Subcutaneous adipose tissue (tissue), 4 donors: ENCODE results near the gene SPON2. TPM values are rescaled to one million over a fixed set of nuclear protein-coding genes. Genes with fewer than 3 reads are reported as not detected.

Experiments
- total RNA-seq, 4 donors: library from RNA; depleted of rRNA; stranded (reverse); fragments of >200 nt; gene quantifications; one replicate each; pipeline ENCODE4 v1.1.0, GENCODE V29; 2016
- TF ChIP-seq, protein P1 (sequence below): fragments of 450-650 bp; IDR thresholded peaks from one replicate; pipeline ENCODE4 v1.5.1; 2016; ENCODE audit warnings: low read depth, mild to moderate bottlenecking, control low read depth, antibody characterized with exemption, moderate library complexity

SPON2 gene
- total RNA-seq, 4 donors from 2014 or later = 14.3 to 67.2 (median 46.4) TPM

DNA sequence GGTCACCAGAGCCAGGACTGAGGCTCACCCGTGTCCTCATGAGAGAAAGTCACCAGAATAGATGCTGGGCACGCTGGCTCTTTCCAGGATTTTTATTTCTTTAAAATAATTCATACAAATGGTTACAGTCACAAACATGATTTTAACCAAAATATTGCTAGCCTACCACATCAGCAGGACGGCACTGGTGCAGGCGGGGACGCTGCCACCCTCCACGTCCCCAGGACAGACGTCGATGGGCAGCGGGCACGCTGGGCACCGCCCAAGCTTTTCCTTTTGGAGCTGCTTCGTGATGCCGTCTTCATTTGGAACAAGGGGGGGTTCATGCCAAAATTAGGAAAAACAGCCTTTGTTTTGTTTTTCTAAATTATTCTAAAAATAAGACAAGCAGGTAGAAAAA, 39.0 kb upstream of the SPON2 start:
- TF ChIP-seq, protein P1, sequence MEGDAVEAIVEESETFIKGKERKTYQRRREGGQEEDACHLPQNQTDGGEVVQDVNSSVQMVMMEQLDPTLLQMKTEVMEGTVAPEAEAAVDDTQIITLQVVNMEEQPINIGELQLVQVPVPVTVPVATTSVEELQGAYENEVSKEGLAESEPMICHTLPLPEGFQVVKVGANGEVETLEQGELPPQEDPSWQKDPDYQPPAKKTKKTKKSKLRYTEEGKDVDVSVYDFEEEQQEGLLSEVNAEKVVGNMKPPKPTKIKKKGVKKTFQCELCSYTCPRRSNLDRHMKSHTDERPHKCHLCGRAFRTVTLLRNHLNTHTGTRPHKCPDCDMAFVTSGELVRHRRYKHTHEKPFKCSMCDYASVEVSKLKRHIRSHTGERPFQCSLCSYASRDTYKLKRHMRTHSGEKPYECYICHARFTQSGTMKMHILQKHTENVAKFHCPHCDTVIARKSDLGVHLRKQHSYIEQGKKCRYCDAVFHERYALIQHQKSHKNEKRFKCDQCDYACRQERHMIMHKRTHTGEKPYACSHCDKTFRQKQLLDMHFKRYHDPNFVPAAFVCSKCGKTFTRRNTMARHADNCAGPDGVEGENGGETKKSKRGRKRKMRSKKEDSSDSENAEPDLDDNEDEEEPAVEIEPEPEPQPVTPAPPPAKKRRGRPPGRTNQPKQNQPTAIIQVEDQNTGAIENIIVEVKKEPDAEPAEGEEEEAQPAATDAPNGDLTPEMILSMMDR = no peak

DNA sequence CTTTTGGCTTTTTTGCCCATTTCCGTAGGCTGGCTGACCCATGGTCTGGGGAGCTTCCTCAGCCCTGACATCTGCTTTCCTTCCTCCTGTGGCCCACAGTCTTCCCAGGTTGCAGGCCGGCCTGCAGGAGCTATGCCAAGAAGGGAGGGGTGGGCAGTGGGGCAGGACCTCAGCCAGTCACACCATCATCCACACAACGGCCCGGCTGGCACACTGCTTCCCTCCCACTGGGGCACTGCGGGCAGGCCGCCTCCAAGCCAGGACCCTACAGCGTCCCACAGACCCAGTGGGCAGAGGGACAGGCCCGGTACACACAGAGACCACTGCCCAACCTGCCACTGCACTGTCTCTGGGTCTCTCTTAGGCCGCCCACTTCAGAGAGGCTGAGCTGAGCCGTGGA, 38.6 kb upstream of the SPON2 start:
- TF ChIP-seq, protein P1 = no peak

DNA sequence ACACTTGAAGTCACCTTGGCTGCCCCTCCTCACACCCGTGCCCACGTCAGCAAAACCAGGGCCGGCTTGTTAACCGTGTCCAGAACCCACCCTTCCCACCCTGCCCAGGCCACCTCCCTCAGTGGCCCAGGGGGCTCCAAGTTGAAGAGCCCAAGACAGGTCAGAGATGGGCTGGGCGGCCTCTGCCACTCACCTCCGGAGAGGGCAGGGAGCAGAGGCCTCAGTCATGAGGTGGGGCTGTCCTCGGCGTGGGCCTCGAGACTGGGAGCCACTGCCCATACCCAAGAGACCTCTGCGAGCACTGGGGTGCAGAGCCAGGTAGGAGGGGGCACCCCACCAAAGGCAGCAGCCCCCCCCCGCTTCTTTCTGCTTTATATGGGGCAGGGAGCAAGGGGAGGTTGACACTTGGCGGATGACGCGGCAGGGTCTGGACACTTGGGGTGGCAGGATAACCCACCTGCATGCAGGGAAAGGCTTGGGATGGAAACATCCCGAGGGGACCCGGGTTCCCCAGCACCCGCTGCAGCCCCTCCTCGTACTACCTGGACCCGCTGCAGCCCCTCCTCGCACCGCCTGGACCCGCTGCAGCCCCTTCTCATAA, 38.0 kb upstream of the SPON2 start:
- TF ChIP-seq, protein P1 = no peak

DNA sequence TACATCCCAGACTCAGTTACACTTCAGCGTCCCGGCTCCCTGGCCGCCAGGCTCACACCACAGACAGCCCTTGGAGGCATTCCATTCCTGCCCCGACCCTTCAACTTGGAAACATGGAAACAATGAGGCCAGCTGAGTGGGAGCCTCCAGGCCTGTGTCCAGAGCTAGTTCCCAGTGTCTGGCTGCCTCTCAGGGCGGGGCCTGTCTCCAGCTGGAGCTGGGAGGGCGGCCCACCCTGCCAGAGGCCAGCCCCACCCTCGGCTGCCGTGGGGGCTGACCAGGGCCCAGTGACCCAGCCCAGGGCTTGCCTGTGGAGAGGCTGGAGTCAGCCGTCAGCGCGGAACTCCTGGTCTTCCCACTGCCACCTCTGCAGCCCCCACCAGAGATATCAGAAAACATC, 37.4 kb upstream of the SPON2 start:
- TF ChIP-seq, protein P1 = no peak

DNA sequence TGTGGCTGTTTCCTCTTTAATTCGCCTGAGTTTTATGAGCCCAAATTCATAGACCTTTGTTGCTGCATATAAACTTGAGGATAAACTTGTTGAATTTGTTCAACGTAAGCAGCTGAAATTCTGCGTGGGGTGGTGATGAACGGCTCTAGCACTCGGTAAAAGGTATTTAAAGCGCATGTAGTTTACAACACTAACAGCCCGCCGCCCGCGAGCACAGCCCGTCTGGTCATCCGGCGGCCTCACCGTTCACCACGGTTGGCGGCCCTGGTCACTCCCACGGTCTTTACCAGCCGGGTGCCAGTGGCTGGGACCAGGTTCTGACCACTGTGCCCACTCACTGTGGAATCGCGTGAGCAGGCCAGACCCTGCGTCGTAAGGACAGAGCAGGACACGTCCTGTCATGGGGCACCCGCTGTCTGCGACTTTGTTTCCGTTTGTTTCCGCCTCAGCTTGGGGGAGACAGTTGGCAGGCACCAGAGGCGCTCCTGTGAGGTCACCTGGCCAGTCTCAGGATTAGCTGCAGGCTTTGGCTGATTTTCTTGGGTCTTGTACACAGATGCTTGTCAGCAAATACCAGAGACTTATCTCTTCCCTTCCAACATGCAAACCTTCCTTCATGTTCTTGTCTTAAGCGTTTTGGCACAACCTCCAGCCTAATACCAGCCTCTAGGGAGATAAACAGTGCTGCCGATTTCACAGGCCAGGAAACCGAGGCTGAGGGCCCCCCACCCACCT, 36.8 kb upstream of the SPON2 start:
- TF ChIP-seq, protein P1 = no peak

DNA sequence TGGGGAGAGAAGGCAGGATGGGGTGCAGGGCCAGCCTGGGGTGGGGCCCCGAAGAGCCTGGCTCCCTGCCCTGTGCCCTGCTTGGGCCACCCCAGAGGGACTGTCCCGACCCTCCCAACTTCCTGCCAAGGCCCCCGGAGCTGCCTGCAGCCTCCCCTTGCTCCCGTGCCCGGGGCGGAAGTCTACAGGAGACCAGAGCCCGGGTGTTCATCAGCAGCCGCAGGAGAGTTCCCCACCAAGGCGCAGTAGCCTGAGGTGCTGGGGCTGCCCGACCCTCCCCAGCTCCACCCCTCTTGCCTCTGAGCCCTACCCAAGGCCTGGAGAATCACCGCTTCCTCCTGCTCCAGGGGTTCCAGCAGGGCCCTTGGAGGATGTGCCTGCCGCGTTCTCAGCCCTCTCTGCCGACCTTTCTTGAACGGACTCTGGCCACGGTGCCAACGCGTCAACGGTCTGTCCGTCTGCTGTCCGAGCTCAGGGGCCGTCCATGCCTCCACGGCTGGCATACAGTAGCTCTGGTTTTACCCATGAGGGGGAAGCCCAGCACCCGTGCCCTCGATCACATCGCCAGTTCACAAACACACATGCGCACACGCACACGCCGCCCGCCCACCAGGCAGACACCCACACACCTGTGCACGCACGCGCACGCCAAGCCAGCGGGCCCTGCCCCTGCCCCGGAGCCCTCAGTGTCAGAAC, 36.0 kb upstream of the SPON2 start:
- TF ChIP-seq, protein P1 = no peak

DNA sequence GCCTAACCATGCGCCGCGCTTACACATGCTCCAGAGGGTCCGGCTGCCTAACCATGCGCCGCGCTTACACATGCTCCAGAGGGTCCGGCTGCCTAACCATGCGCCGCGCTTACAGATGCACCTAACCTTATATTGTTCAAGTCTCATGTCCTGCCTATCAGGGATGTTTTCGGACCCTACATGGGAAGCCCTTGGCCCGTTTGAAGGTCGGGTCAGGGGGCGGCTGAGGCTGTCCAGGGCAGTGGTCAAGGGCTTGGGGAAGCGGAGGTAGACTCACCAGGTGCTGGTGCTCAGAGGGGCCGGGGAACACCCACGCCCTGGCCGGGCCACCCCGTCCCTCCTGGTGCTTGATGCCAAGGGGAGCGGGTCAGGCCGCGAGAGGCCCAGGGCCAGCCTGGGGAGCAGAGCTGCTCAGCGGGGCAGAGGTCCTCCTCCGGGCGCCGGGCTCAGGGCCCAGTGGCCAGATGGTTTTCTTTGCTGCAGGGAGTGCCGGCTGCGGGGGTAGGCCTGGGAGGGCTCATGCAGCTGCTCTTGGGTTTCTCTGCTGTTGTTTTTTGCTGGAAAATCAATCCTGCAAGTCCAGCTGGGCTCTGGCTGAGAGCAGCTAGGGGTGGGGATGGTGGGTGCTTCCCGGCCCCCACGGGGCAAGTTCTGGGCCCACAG, 35.4 kb upstream of the SPON2 start:
- TF ChIP-seq, protein P1 = no peak
